OCI-LY7 (cell line): ENCODE measurements around the gene FBXL16. TPM values are rescaled to one million over a fixed set of nuclear protein-coding genes. Genes with fewer than 3 reads are reported as not detected.
A peak's percentile ranks its signal among the peaks of the same experiment; 100 is the strongest.

ENCODE experiments used
- BruUV-seq: library from RNA; stranded (reverse); fragments of 400-500 nt; replicated peaks from 2 replicates; lab custom pipeline; 2021; lab: Mats Ljungman, UMichigan
- CTCF ChIA-PET: fragments of 300-600 bp; sonication (Branson Sonifier 250); formaldehyde crosslinking; loops from one replicate; lab custom pipeline; 2022; ENCODE audit warnings: antibody characterized with exemption; ENCODE audit not compliant: unreplicated experiment; lab: Charles Lee
- POLR2A ChIA-PET: fragments of 300-600 bp; sonication (Branson Sonifier 250); formaldehyde crosslinking; loops from one replicate; lab custom pipeline; 2022; ENCODE audit warnings: antibody characterized with exemption; lab: Charles Lee
- DNase-seq: peaks from one replicate; pipeline ENCODE4 v3.0.0-alpha.2; 2015; ENCODE audit warnings: low spot score
- H2AFZ ChIP-seq: fragments of 200-600 bp; sonication (generic), shearing (Covaris generic); 2 replicates; pipeline ENCODE4 v1.6.1; 2014; ENCODE audit warnings: mild to moderate bottlenecking, antibody characterized with exemption, low read length, moderate library complexity
- H3K27ac ChIP-seq: fragments of 200-600 bp; sonication (generic); 2 replicates; pipeline ENCODE4 v1.5.1; 2014; ENCODE audit warnings: mixed run types, low read depth, mild to moderate bottlenecking, moderate library complexity, low read length, inconsistent platforms; ENCODE audit not compliant: poor library complexity, severe bottlenecking
- H3K36me3 ChIP-seq: fragments of 200-600 bp; sonication (generic); 2 replicates; pipeline ENCODE4 v1.6.1; 2014; ENCODE audit warnings: mild to moderate bottlenecking, antibody characterized with exemption, low read length, moderate library complexity, mixed read lengths; ENCODE audit not compliant: insufficient read depth
- H3K4me1 ChIP-seq: fragments of 200-600 bp; sonication (generic); 2 replicates; pipeline ENCODE4 v1.5.1; 2014; ENCODE audit warnings: mild to moderate bottlenecking, low read length; ENCODE audit not compliant: insufficient read depth, poor library complexity, severe bottlenecking
- H3K4me2 ChIP-seq: fragments of 200-600 bp; sonication (generic); 2 replicates; pipeline ENCODE4 v1.6.1; 2014; ENCODE audit warnings: mild to moderate bottlenecking, low read length
- H3K4me3 ChIP-seq: fragments of 200-600 bp; sonication (generic); 2 replicates; pipeline ENCODE4 v1.5.1; 2014; ENCODE audit warnings: mild to moderate bottlenecking, low read depth, low read length; ENCODE audit not compliant: poor library complexity, severe bottlenecking
- H3K79me2 ChIP-seq: fragments of 200-600 bp; sonication (generic); 2 replicates; pipeline ENCODE4 v1.6.1; 2016; ENCODE audit warnings: low read depth, mild to moderate bottlenecking, low read length, moderate library complexity, mixed read lengths; ENCODE audit not compliant: insufficient read depth
- H3K9me2 ChIP-seq: fragments of 200-600 bp; sonication (generic); 2 replicates; pipeline ENCODE4 v1.6.1; 2016; ENCODE audit warnings: mild to moderate bottlenecking, low read length, mixed read lengths; ENCODE audit not compliant: insufficient read depth
- H3K9me3 ChIP-seq: fragments of 200-600 bp; sonication (generic); 2 replicates; pipeline ENCODE4 v1.6.1; 2014; ENCODE audit warnings: mild to moderate bottlenecking, mixed run types, low read length, mixed read lengths
- H4K20me1 ChIP-seq: fragments of 200-600 bp; sonication (generic); 2 replicates; pipeline ENCODE4 v1.6.1; 2014; ENCODE audit warnings: mild to moderate bottlenecking, antibody characterized with exemption, low read length, moderate library complexity, mixed read lengths; ENCODE audit not compliant: insufficient read depth
- EZH2phosphoT487 ChIP-seq: fragments of 200-600 bp; sonication (generic); IDR thresholded peaks from 2 replicates; pipeline ENCODE4 v1.6.1; 2018; ENCODE audit warnings: low read depth, borderline replicate concordance, mild to moderate bottlenecking, mixed run types, antibody characterized with exemption, low read length, moderate library complexity, mixed read lengths
- intact Hi-C: fragments of 100-400 bp; cut with micrococcal nuclease; formaldehyde crosslinking; loops from one replicate; pipeline ENCODE4 v1.10.0; 2022; ENCODE audit not compliant: unreplicated experiment
- total RNA-seq, 2 experiments: library from RNA; depleted of rRNA in 1 of 2; stranded (reverse); fragments of >200 nt in 1 of 2; shearing (Covaris generic) in 1 of 2; gene quantifications; 2 replicates each; pipeline ENCODE4 v1.2.3, GENCODE V29; 2014 to 2022
- TF ChIP-seq, protein P1 (sequence below): fragments of 200-600 bp; sonication (generic); conservative IDR thresholded peaks from 2 replicates; pipeline ENCODE4 v1.5.1; 2014; ENCODE audit warnings: mild to moderate bottlenecking, antibody characterized with exemption, low read length, moderate library complexity, mixed read lengths

FBXL16 gene
- total RNA-seq, 2 experiments from 2014 or later, result 0.16 to 0.42 TPM

GRCh38 chr16:722835-723633, 17.4 kb upstream of the FBXL16 start:
- Histone ChIP-seq H3K27ac (no peak overlapping the region), H3K9me2 (no peaks in the 10 kb centered on the region), H2AFZ (no peak overlapping the region), H3K79me2 (no peaks in the 10 kb centered on the region), H3K4me1 (peaks cover 63% of the 10 kb centered on the region), H3K4me2 (peak overlapping the region; percentile 88), H4K20me1 (no peaks in the 10 kb centered on the region), H3K36me3 (0 out of 2 replicates have a peak, but pooled peaks cover 10% of the 10 kb centered on the region), H3K9me3 (no peaks in the 10 kb centered on the region), H3K4me3 (no peak overlapping the region)
- BruUV-seq, result no TSS peak
- intact Hi-C loops, result loop anchor here (5.0 kb wide), 1 partner anchor 41 kb away; the partner anchor contains the start of genes JMJD8 and STUB1
- TF ChIP-seq, protein P1, sequence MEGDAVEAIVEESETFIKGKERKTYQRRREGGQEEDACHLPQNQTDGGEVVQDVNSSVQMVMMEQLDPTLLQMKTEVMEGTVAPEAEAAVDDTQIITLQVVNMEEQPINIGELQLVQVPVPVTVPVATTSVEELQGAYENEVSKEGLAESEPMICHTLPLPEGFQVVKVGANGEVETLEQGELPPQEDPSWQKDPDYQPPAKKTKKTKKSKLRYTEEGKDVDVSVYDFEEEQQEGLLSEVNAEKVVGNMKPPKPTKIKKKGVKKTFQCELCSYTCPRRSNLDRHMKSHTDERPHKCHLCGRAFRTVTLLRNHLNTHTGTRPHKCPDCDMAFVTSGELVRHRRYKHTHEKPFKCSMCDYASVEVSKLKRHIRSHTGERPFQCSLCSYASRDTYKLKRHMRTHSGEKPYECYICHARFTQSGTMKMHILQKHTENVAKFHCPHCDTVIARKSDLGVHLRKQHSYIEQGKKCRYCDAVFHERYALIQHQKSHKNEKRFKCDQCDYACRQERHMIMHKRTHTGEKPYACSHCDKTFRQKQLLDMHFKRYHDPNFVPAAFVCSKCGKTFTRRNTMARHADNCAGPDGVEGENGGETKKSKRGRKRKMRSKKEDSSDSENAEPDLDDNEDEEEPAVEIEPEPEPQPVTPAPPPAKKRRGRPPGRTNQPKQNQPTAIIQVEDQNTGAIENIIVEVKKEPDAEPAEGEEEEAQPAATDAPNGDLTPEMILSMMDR, result no peak
- no peak for TF ChIP-seq EZH2phosphoT487
- POLR2A ChIA-PET, result no interaction called here
- CTCF ChIA-PET, result no interaction called here
- no peak for DNase-seq

- BruUV-seq, result TSS peak; percentile 77
- H3K4me1 ChIP-seq, result peaks cover 63% of the 10 kb centered on the region
Measured at GRCh38 chr16:721765-722540, 16.4 kb upstream of the FBXL16 start.

More at GRCh38 chr16:721765-722540, 16.4 kb upstream of the FBXL16 start:
- Histone ChIP-seq H3K9me2 (no peaks in the 10 kb centered on the region), H3K27ac (peak overlapping the region; percentile 93), H3K36me3 (0 out of 2 replicates have a peak, but pooled peaks cover 10% of the 10 kb centered on the region), H2AFZ (no peak overlapping the region), H3K4me3 (peak overlapping the region; percentile 95), H3K79me2 (no peaks in the 10 kb centered on the region), H3K4me2 (peak overlapping the region; percentile 88), H4K20me1 (no peaks in the 10 kb centered on the region), H3K9me3 (no peaks in the 10 kb centered on the region)
- no peak for TF ChIP-seq EZH2phosphoT487
- TF ChIP-seq, protein P1, result no peak
- intact Hi-C loops, result loop anchor here (2.0 to 5.0 kb wide), 2 partner anchors 17 to 40 kb away; partner anchors contain the start of genes JMJD8 and STUB1
- CTCF ChIA-PET, result interaction anchor here (0.7 kb wide), 1 partner anchor 15 kb away, joined by 3 read pairs; no protein-coding TSS in a partner anchor
- POLR2A ChIA-PET, result interaction anchor here (0.8 to 3.2 kb wide), 4 partner anchors 8 to 66 kb away, joined by 4 to 26 read pairs (median 6); partner anchors contain the start of genes CHTF18 and RPUSD1
- no peak for DNase-seq
